ENCODE measurements around the gene CFAP74.
A peak's percentile ranks its signal among the peaks of the same experiment; 100 is the strongest.

The CFAP74 gene

GRCh38 chr1:1947493-1947892 lies 56.1 kb downstream of the CFAP74 start:
- H3K4me3 ChIP-seq (ENCODE audit: low read depth, low read length) = no peak overlapping the region
- H3K4me1 ChIP-seq = peaks cover 2% of the 10 kb centered on the region; the same call in 1 of the 2 replicates
- no peaks in the 10 kb centered on the region for H3K9me3 ChIP-seq
- no peak for TF ChIP-seq CTCF (IDR thresholded peaks at IDR 0.05; ENCODE audit: low read depth, low read length)
- H3K36me3 ChIP-seq = no peaks in the 10 kb centered on the region
- H3K27me3 ChIP-seq = peaks cover 9% of the 10 kb centered on the region
- DNase-seq = no peak

- Histone ChIP-seq H3K27me3 (peaks cover 9% of the 10 kb centered on the region), H3K4me3 (ENCODE audit: low read depth, low read length) (no peak overlapping the region), H3K36me3 (no peaks in the 10 kb centered on the region), H3K9me3 (no peaks in the 10 kb centered on the region), H3K4me1 (peaks cover 2% of the 10 kb centered on the region; the same call in 1 of the 2 replicates)
- no peak for TF ChIP-seq CTCF (IDR thresholded peaks at IDR 0.05; ENCODE audit: low read depth, low read length)
- peak; percentile 51 for DNase-seq
These were observed 57.0 kb downstream of the CFAP74 start for GRCh38 chr1:1946540-1946939.

- Histone ChIP-seq H3K4me3 (ENCODE audit: low read depth, low read length) (no peak overlapping the region), H3K27me3 (peaks cover 7% of the 10 kb centered on the region), H3K9me3 (no peaks in the 10 kb centered on the region), H3K4me1 (peaks cover 2% of the 10 kb centered on the region; the same call in 1 of the 2 replicates), H3K36me3 (no peaks in the 10 kb centered on the region)
- no peak for TF ChIP-seq CTCF (IDR thresholded peaks at IDR 0.05; ENCODE audit: low read depth, low read length)
- DNase-seq = no peak
These were observed 57.7 kb downstream of the CFAP74 start for GRCh38 chr1:1945782-1946393.

- DNase-seq = peak; percentile 79
- peak; percentile 78 for TF ChIP-seq CTCF (IDR thresholded peaks at IDR 0.05; ENCODE audit: low read depth, low read length)
- peaks cover 2% of the 10 kb centered on the region; the same call in 1 of the 2 replicates for H3K4me1 ChIP-seq
- no peaks in the 10 kb centered on the region for H3K36me3 ChIP-seq
- no peaks in the 10 kb centered on the region for H3K9me3 ChIP-seq
- H3K27me3 ChIP-seq = no peaks in the 10 kb centered on the region
- peak overlapping the region; percentile 56 for H3K4me3 ChIP-seq (ENCODE audit: low read depth, low read length)
These were observed 59.6 kb downstream of the CFAP74 start for GRCh38 chr1:1943834-1944570.

- Histone ChIP-seq H3K4me1 (peaks cover 2% of the 10 kb centered on the region; the same call in 1 of the 2 replicates), H3K36me3 (no peaks in the 10 kb centered on the region), H3K9me3 (no peaks in the 10 kb centered on the region), H3K27me3 (no peaks in the 10 kb centered on the region), H3K4me3 (ENCODE audit: low read depth, low read length) (no peak overlapping the region)
- DNase-seq = no peak
- no peak for TF ChIP-seq CTCF (IDR thresholded peaks at IDR 0.05; ENCODE audit: low read depth, low read length)
These were observed 60.6 kb downstream of the CFAP74 start for GRCh38 chr1:1942753-1943656.
